Mammary epithelial cell (primary cell): Measurements from ENCODE around the gene CSNK1G3.

Source experiments
- CTCF ChIP-seq, 2 donors: IDR thresholded peaks in 1 of 2; conservative IDR thresholded peaks in 1 of 2; 2 replicates each; pipeline ENCODE4 v1.5.1; 2011 to 2012; ENCODE audit warnings: inconsistent platforms in 2 of 2, low read length in 2 of 2, mild to moderate bottlenecking in 2 of 2, control low read depth in 1 of 2, low read depth in 1 of 2; ENCODE audit not compliant: insufficient read depth in 1 of 2; ENCODE audit errors: extremely low read depth in 1 of 2
- EZH2 ChIP-seq: IDR thresholded peaks from 2 replicates; pipeline ENCODE4 v1.6.1; 2012; ENCODE audit warnings: low read length, inconsistent platforms, borderline replicate concordance

- TF ChIP-seq CTCF (conservative IDR thresholded peaks at IDR 0.05 in 1 of 2, IDR thresholded peaks at IDR 0.05 in 1 of 2; ENCODE audit: extremely low read depth in 1 of 2, insufficient read depth in 1 of 2, low read depth in 1 of 2, low read length in 2 of 2) (no peak), EZH2 (no peak)
Observed at GRCh38 chr5:123482258-123482657, 29.7 kb upstream of the CSNK1G3 start.
